ENCODE data around the gene BFSP2. TPM values are rescaled to one million over a fixed set of nuclear protein-coding genes. Genes with fewer than 3 reads are reported as not detected.

Gene BFSP2
- total RNA-seq, 4 donors from 2014 or later = not detected

DNA sequence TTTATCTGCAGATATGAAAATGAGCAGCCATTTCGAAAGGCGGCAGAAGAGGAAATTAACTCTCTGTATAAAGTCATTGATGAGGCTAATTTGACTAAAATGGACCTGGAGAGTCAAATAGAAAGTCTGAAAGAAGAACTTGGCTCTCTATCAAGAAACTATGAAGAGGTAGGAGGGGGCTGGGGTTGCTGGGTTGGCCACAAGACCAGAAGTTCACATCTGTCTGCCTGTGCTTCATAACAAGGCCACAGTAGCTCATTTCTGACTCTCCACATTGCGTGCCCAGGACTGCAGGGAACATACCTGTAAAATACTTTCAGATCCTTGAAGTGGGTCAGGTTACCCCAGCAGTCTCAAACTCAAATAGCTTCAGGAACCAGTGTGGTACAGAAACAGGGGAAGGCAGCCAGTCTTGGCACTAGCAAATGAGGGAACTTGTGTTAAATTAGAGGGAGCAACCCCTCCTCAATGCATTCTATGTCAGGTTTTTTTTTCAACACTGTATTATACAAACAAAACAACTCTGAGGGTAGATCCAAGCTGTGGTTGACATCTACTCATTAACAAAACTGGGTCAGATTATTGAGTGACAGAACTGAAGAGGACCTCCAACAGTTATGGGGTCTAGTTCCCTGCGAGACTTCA lies 48.7 kb downstream of the BFSP2 start:
- Histone ChIP-seq H3K9me3 (no peaks in the 10 kb centered on the region), H3K36me3 (no peaks in the 10 kb centered on the region), H3K27ac (no peak overlapping the region), H3K27me3 (no peaks in the 10 kb centered on the region), H3K4me3 (no peak overlapping the region), H3K4me1 (no peaks in the 10 kb centered on the region)
- intact Hi-C loops (cut with DNase I; ENCODE audit: low total_unique reads) = no loop called here
- no peak for DNase-seq
- TF ChIP-seq POLR2A (IDR thresholded peaks at IDR 0.05) = no peak
- TF ChIP-seq, protein P1, sequence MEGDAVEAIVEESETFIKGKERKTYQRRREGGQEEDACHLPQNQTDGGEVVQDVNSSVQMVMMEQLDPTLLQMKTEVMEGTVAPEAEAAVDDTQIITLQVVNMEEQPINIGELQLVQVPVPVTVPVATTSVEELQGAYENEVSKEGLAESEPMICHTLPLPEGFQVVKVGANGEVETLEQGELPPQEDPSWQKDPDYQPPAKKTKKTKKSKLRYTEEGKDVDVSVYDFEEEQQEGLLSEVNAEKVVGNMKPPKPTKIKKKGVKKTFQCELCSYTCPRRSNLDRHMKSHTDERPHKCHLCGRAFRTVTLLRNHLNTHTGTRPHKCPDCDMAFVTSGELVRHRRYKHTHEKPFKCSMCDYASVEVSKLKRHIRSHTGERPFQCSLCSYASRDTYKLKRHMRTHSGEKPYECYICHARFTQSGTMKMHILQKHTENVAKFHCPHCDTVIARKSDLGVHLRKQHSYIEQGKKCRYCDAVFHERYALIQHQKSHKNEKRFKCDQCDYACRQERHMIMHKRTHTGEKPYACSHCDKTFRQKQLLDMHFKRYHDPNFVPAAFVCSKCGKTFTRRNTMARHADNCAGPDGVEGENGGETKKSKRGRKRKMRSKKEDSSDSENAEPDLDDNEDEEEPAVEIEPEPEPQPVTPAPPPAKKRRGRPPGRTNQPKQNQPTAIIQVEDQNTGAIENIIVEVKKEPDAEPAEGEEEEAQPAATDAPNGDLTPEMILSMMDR (IDR thresholded peaks at IDR 0.05) = no peak

DNA sequence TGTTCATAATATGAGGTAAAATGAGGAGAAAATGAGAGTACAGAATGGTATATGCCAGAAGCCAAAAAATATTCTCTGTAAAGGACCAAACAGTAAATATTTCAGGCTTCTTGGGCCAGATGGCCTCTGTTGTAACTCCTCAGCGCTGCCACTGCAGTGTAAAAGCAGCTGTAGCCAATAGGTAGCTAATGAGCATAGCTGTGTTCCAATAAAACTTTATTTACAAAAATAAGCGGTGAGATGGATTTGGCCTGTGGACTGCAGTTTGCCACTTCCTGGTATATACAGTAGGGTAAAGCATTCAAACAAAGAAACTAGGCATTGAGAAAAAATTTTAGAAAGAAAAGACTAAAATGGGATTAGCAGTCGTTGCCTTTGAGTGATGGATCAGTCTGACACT lies 51.5 kb downstream of the BFSP2 start:
- H3K4me3 ChIP-seq = no peak overlapping the region
- no peak for DNase-seq
- no peaks in the 10 kb centered on the region for H3K27me3 ChIP-seq
- H3K4me1 ChIP-seq = no peaks in the 10 kb centered on the region
- TF ChIP-seq, protein P1 (IDR thresholded peaks at IDR 0.05) = no peak
- no peak for TF ChIP-seq POLR2A (IDR thresholded peaks at IDR 0.05)
- no peaks in the 10 kb centered on the region for H3K36me3 ChIP-seq
- H3K27ac ChIP-seq = no peak overlapping the region
- no peaks in the 10 kb centered on the region for H3K9me3 ChIP-seq
- intact Hi-C loops (cut with DNase I; ENCODE audit: low total_unique reads) = no loop called here

GRCh38 chr3:133452641-133453319 lies 52.9 kb downstream of the BFSP2 start:
- Histone ChIP-seq H3K4me1 (no peaks in the 10 kb centered on the region), H3K9me3 (no peaks in the 10 kb centered on the region), H3K4me3 (no peak overlapping the region), H3K27ac (no peak overlapping the region), H3K27me3 (no peaks in the 10 kb centered on the region), H3K36me3 (no peaks in the 10 kb centered on the region)
- no peak for DNase-seq
- intact Hi-C loops (cut with DNase I; ENCODE audit: low total_unique reads) = no loop called here
- TF ChIP-seq, protein P1 (IDR thresholded peaks at IDR 0.05) = no peak
- no peak for TF ChIP-seq POLR2A (IDR thresholded peaks at IDR 0.05)

DNA sequence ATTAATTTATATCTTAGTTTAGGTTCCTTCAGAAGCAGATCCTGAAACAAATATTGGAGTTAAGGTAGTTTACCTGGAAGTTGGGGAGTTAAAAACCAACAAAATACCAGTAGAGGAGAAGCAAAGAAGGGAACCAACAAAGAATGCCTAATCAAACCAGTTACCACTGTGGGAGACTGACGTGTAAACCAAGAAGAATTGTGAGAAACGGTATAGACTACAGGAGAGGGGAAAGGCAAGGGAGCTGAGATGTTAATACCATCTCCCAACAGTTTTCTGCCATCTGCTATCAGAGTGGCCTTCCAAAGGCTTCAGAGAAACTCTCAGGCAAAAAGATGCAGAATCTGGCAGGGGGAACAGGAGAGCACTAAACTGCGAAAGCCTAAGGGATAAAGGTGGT lies 53.5 kb downstream of the BFSP2 start:
- H3K9me3 ChIP-seq = no peaks in the 10 kb centered on the region
- no peaks in the 10 kb centered on the region for H3K27me3 ChIP-seq
- no peak for DNase-seq
- no peak overlapping the region for H3K4me3 ChIP-seq
- H3K27ac ChIP-seq = no peak overlapping the region
- intact Hi-C loops (cut with DNase I; ENCODE audit: low total_unique reads) = no loop called here
- no peaks in the 10 kb centered on the region for H3K36me3 ChIP-seq
- TF ChIP-seq POLR2A (IDR thresholded peaks at IDR 0.05) = no peak
- TF ChIP-seq, protein P1 (IDR thresholded peaks at IDR 0.05) = no peak
- no peaks in the 10 kb centered on the region for H3K4me1 ChIP-seq

DNA sequence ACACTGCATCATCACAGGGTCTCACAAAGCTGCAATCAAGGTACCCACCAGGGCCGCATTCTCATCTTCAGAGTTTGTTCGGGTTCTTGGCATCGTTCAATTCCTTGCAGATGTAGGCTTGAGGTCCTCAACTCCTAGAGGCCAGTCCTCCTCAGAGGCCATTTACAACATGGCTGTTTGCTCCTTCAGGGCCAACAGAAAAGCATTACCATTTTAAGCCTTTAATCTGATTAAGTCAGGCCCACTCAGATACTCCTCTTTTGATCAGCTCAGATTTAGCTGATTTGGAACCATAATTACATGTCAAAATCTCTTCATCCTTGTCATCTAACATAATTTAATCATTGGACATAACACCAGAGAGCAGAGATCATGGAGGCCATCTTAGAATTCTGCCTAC lies 55.4 kb downstream of the BFSP2 start:
- DNase-seq = no peak
- Histone ChIP-seq H3K4me3 (no peak overlapping the region), H3K27me3 (no peaks in the 10 kb centered on the region), H3K27ac (no peak overlapping the region), H3K36me3 (no peaks in the 10 kb centered on the region), H3K4me1 (no peaks in the 10 kb centered on the region), H3K9me3 (no peaks in the 10 kb centered on the region)
- intact Hi-C loops (cut with DNase I; ENCODE audit: low total_unique reads) = no loop called here
- TF ChIP-seq, protein P1 (IDR thresholded peaks at IDR 0.05) = no peak
- no peak for TF ChIP-seq POLR2A (IDR thresholded peaks at IDR 0.05)
